Measurements from ENCODE around the gene SCARF1. TPM values are rescaled to one million over a fixed set of nuclear protein-coding genes. Genes with fewer than 3 reads are reported as not detected.

SCARF1 gene
- total RNA-seq, 1 donor from 2014 or later, result 2.1 TPM

DNA sequence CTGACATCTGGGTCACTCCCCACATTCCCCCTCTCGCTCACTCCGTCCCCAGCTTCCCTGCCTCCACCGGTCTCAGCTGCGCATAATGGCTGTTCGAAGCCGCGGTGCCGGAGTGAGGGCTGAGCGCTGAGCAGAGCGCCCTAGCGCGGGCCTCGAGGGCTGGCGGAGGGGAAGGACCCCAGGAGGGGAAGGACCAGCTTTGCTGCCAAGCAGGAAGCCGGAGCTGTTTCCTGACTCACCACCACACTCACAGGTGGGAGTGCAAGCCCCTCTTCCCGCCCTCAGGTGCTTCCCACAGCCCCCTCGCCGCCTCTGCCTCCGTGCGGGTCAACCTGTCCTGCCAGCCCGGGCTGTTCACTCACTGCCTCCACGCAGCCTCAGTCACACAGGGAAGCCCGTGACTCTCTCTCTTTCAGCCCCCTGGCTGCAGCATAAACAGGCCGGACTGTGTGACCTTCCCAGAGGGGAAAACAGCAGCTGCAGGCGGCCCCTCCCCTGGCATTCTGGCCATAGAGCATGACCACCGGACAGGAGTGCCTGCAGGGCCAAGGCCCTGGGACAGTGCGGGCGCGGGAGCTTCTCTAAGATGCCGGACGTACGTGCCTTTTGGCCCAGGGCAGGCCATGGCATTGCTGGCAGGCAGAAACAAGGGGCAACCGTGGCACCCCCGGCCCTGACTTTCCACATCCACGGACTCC, 40.6 kb downstream of the SCARF1 start:
- peaks cover 3% of the 10 kb centered on the region for H3K4me1 Mint-ChIP-seq
- H3K36me3 Mint-ChIP-seq, result no peaks in the 10 kb centered on the region
- no peak for DNase-seq (ENCODE audit: low spot score in 2 of 2, unreplicated experiment in 2 of 2)
- H3K27me3 Mint-ChIP-seq (ENCODE audit: low read depth), result no peaks in the 10 kb centered on the region
- H3K4me3 Mint-ChIP-seq, result peak overlapping the region; percentile 15
- H3K9me3 Mint-ChIP-seq, result peaks cover 10% of the 10 kb centered on the region
- TF ChIP-seq, protein P1, sequence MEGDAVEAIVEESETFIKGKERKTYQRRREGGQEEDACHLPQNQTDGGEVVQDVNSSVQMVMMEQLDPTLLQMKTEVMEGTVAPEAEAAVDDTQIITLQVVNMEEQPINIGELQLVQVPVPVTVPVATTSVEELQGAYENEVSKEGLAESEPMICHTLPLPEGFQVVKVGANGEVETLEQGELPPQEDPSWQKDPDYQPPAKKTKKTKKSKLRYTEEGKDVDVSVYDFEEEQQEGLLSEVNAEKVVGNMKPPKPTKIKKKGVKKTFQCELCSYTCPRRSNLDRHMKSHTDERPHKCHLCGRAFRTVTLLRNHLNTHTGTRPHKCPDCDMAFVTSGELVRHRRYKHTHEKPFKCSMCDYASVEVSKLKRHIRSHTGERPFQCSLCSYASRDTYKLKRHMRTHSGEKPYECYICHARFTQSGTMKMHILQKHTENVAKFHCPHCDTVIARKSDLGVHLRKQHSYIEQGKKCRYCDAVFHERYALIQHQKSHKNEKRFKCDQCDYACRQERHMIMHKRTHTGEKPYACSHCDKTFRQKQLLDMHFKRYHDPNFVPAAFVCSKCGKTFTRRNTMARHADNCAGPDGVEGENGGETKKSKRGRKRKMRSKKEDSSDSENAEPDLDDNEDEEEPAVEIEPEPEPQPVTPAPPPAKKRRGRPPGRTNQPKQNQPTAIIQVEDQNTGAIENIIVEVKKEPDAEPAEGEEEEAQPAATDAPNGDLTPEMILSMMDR (IDR thresholded peaks at IDR 0.05; ENCODE audit: unreplicated experiment), result no peak
- H3K27ac Mint-ChIP-seq, result no peak overlapping the region

DNA sequence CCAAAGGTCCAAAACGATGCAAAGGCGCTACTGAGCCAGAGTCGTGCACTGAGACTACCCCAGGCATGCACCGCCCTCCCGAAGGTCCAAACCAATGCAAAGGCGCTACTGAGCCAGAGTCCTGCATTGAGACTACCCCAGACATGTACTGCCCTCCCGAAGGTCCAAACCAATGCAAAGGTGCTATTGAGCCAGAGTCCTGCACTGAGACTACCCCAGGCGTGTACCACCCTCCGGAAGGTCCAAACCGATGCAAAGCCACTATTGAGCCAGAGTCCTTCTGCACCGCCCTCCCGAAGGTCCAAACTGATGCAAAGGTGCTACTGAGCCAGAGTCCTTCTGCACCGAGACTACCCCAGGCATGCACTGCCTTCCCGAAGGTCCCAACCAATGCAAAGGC, 44.0 kb downstream of the SCARF1 start:
- no peaks in the 10 kb centered on the region for H3K27me3 Mint-ChIP-seq (ENCODE audit: low read depth)
- H3K36me3 Mint-ChIP-seq, result no peaks in the 10 kb centered on the region
- TF ChIP-seq, protein P1 (IDR thresholded peaks at IDR 0.05; ENCODE audit: unreplicated experiment), result no peak
- no peak overlapping the region for H3K27ac Mint-ChIP-seq
- DNase-seq (ENCODE audit: low spot score in 2 of 2, unreplicated experiment in 2 of 2), result no peak
- H3K4me3 Mint-ChIP-seq, result no peak overlapping the region
- H3K9me3 Mint-ChIP-seq, result peaks cover 10% of the 10 kb centered on the region
- H3K4me1 Mint-ChIP-seq, result peaks cover 3% of the 10 kb centered on the region

DNA sequence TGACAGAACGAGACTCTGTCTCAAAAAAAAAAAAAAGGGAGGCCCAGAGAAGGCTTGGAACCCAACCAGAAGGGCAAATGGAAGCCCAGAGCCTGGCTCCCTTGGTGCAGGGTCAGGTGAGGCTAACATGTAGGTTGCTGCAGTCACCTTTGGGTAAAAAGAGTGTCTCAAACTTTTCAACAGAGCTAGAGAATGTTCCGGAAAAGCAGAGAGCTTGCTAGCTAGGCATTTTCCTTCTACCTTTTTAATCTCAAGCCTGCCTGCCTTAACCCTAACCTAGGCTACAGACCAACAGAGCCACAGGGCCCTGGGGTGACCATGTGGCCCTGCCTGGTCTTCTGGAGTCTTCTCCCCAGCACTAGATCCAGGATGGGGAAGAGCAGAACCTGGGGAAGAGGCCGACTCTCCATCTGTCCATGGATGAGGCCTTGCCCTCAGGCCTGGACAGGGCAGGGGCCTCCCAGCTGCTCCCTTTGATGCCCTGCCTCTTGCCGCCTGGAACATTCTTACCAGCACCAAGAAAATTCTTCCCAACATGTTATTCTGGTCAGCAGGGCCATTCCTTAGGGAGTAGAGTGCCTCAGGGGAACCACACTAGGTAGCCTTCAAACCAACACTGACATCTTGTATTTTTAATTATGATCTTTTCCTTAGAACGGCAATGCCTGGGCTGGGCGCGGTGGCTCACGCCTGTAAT, 47.0 kb downstream of the SCARF1 start:
- Mint-ChIP-seq H3K27ac (no peak overlapping the region), H3K27me3 (ENCODE audit: low read depth) (no peaks in the 10 kb centered on the region), H3K4me1 (no peaks in the 10 kb centered on the region), H3K4me3 (no peak overlapping the region), H3K9me3 (peaks cover 10% of the 10 kb centered on the region), H3K36me3 (no peaks in the 10 kb centered on the region)
- DNase-seq (ENCODE audit: low spot score in 2 of 2, unreplicated experiment in 2 of 2), result no peak
- TF ChIP-seq, protein P1 (IDR thresholded peaks at IDR 0.05; ENCODE audit: unreplicated experiment), result no peak

DNA sequence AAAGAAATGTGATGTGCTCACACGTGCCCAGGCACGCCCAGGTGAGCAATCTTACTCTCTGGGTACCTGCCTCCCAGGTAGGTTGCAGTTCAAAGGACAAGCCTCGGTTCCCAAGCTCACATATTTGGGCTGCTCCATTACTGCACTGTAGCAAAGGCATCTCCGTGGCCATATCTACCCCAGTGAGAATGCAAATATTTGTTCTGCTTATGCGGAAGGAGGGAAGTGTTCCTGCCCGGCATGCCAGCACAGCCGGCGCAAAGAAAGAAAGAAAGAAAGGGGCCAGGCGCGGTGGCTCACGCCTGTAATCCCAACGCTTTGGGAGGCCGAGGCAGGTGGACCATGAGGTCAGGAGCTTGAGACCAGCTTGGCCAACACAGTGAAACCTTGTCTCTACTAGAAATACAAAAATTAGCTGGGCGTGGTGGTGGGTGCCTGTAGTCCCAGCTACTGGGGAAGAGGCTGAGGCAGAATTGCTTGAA, 47.6 kb downstream of the SCARF1 start:
- Mint-ChIP-seq H3K9me3 (peaks cover 10% of the 10 kb centered on the region), H3K36me3 (no peaks in the 10 kb centered on the region), H3K4me3 (no peak overlapping the region), H3K27me3 (ENCODE audit: low read depth) (no peaks in the 10 kb centered on the region), H3K4me1 (no peaks in the 10 kb centered on the region), H3K27ac (no peak overlapping the region)
- DNase-seq (ENCODE audit: low spot score in 2 of 2, unreplicated experiment in 2 of 2), result no peak
- TF ChIP-seq, protein P1 (IDR thresholded peaks at IDR 0.05; ENCODE audit: unreplicated experiment), result no peak

DNA sequence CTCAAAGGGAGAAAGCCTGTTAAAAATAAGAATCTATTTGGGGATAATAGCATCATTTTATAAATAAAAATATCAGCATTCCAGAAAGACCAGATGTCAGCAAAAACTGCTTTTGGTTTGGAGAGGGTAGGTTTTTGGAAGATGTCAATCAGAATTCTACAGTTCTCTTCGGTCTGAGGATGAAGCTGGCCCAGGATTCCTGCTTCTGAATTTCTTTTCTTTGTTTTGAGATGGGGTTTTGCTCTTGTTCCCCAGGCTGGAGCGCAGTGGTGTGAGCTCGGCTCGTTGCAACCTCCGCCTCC, 52.0 kb downstream of the SCARF1 start:
- H3K36me3 Mint-ChIP-seq, result no peaks in the 10 kb centered on the region
- no peak for DNase-seq (ENCODE audit: low spot score in 2 of 2, unreplicated experiment in 2 of 2)
- H3K4me3 Mint-ChIP-seq, result no peak overlapping the region
- no peaks in the 10 kb centered on the region for H3K4me1 Mint-ChIP-seq
- H3K27me3 Mint-ChIP-seq (ENCODE audit: low read depth), result no peaks in the 10 kb centered on the region
- H3K9me3 Mint-ChIP-seq, result no peaks in the 10 kb centered on the region
- H3K27ac Mint-ChIP-seq, result no peak overlapping the region
- TF ChIP-seq, protein P1 (IDR thresholded peaks at IDR 0.05; ENCODE audit: unreplicated experiment), result no peak

Measured in mesothelial cell of epicardium (in vitro differentiated cells).